ENCODE data around the gene GDI1. TPM values are rescaled to one million over a fixed set of nuclear protein-coding genes. Genes with fewer than 3 reads are reported as not detected.

GDI1 gene
- polyA plus RNA-seq, 3 donors = 15.8 to 398 (median 21.3) TPM

DNA sequence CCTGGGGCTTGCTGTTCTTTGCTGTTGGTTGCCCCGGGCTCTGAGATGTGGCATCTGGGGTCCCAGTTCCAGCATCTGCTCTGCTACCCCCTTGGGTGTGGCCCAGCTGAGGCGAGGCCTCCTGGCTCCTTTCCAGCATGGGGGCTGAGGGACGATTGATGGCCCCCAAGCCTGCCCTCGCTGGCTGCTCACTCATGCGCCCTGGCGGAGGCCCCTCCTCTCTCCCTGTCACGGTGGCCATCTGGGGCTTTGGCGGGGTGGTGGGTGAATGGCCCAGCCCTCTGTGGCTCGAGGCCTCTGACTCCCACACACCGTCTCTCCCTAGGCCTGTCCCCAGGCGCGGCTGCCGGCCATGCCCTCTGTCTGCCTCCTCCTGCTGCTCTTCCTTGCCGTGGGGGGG lies 22.9 kb downstream of the GDI1 start:
- no peak for TF ChIP-seq CTCF (IDR thresholded peaks at IDR 0.05)
- Mint-ChIP-seq H3K27ac (no peak overlapping the region), H3K9me3 (peaks cover 0 to 17% (median 4%) of the 10 kb centered on the region in 7 donors), H3K4me3 (no peak overlapping the region), H3K36me3 (peaks cover 0 to 3% of the 10 kb centered on the region in 2 donors), H3K4me1 (peaks cover 12% of the 10 kb centered on the region), H3K27me3 (ENCODE audit: low read depth in 3 of 3) (peaks cover 11 to 29% (median 22%) of the 10 kb centered on the region in 3 donors)
- H2AFZ ChIP-seq (ENCODE audit: insufficient read depth, low read depth, low read length, poor library complexity, severe bottlenecking) = no peak overlapping the region
- H3K9ac ChIP-seq (ENCODE audit: insufficient read depth, low read length, poor library complexity, severe bottlenecking) = no peak overlapping the region
- no peaks in the 10 kb centered on the region for H4K20me1 ChIP-seq (ENCODE audit: insufficient read depth, low read length)
- H3K27me3 ChIP-seq (ENCODE audit: control insufficient read depth in 2 of 2, insufficient read depth in 2 of 2, low read length in 2 of 2) = peaks cover 0 to 12% of the 10 kb centered on the region in 2 donors
- H3K4me3 ChIP-seq (replicated peaks in 1 of 3; ENCODE audit: low read depth in 2 of 3, low read length in 3 of 3) = no peak overlapping the region
- no peak overlapping the region for H3K27ac ChIP-seq (ENCODE audit: low read depth in 1 of 2, low read length in 2 of 2)
- H3K9me3 ChIP-seq (replicated peaks in 1 of 2; ENCODE audit: control insufficient read depth in 1 of 2, insufficient read depth in 1 of 2, low read length in 2 of 2) = no peaks in the 10 kb centered on the region
- intact Hi-C loops (cut with micrococcal nuclease) = no loop called here
- no peaks in the 10 kb centered on the region for H3K36me3 ChIP-seq (replicated peaks in 1 of 2; ENCODE audit: control insufficient read depth in 1 of 2, insufficient read depth in 2 of 2, low read length in 2 of 2)
- 80% methylated on average over 1 of the region's 14 CpGs for WGBS (ENCODE audit: insufficient coverage)
- no peak overlapping the region for H3K4me2 ChIP-seq (replicated peaks; ENCODE audit: extremely low read depth, low read length, poor library complexity, severe bottlenecking)
- no peaks in the 10 kb centered on the region for H3K79me2 ChIP-seq (ENCODE audit: insufficient read depth, low read length)
- DNase-seq = no peak
- peaks cover 6% of the 10 kb centered on the region in 2 donors for H3K4me1 ChIP-seq (ENCODE audit: control insufficient read depth in 1 of 2, insufficient read depth in 2 of 2, low read length in 2 of 2)

GRCh38 chrX:154460326-154460725 lies 23.4 kb downstream of the GDI1 start:
- Mint-ChIP-seq H3K27me3 (ENCODE audit: low read depth in 3 of 3) (peaks cover 11 to 29% (median 22%) of the 10 kb centered on the region in 3 donors), H3K4me1 (peaks cover 12% of the 10 kb centered on the region), H3K4me3 (no peak overlapping the region), H3K27ac (no peak overlapping the region), H3K9me3 (peaks cover 0 to 18% (median 4%) of the 10 kb centered on the region in 7 donors), H3K36me3 (peaks cover 0 to 3% of the 10 kb centered on the region in 2 donors)
- Histone ChIP-seq H3K4me3 (replicated peaks in 1 of 3; ENCODE audit: low read depth in 2 of 3, low read length in 3 of 3) (no peak overlapping the region), H4K20me1 (ENCODE audit: insufficient read depth, low read length) (no peaks in the 10 kb centered on the region), H3K9ac (ENCODE audit: insufficient read depth, low read length, poor library complexity, severe bottlenecking) (no peak overlapping the region), H3K4me2 (replicated peaks; ENCODE audit: extremely low read depth, low read length, poor library complexity, severe bottlenecking) (no peak overlapping the region), H3K27me3 (ENCODE audit: control insufficient read depth in 2 of 2, insufficient read depth in 2 of 2, low read length in 2 of 2) (peaks cover 0 to 12% of the 10 kb centered on the region in 2 donors), H3K79me2 (ENCODE audit: insufficient read depth, low read length) (no peaks in the 10 kb centered on the region), H3K4me1 (ENCODE audit: control insufficient read depth in 1 of 2, insufficient read depth in 2 of 2, low read length in 2 of 2) (peaks cover 6% of the 10 kb centered on the region in 2 donors), H2AFZ (ENCODE audit: insufficient read depth, low read depth, low read length, poor library complexity, severe bottlenecking) (no peak overlapping the region), H3K9me3 (replicated peaks in 1 of 2; ENCODE audit: control insufficient read depth in 1 of 2, insufficient read depth in 1 of 2, low read length in 2 of 2) (no peaks in the 10 kb centered on the region), H3K27ac (ENCODE audit: low read depth in 1 of 2, low read length in 2 of 2) (no peak overlapping the region), H3K36me3 (replicated peaks in 1 of 2; ENCODE audit: control insufficient read depth in 1 of 2, insufficient read depth in 2 of 2, low read length in 2 of 2) (no peaks in the 10 kb centered on the region)
- intact Hi-C loops (cut with micrococcal nuclease) = no loop called here
- WGBS (ENCODE audit: insufficient coverage) = 94% methylated on average over 20 of the region's 26 CpGs
- DNase-seq = no peak
- TF ChIP-seq CTCF (IDR thresholded peaks at IDR 0.05) = no peak
